SK-N-SH (cell line): ENCODE measurements around the gene OR2B2. TPM values are rescaled to one million over a fixed set of nuclear protein-coding genes. Genes with fewer than 3 reads are reported as not detected.
"Not testable (repeated sequence)": the region's sequence is repeated elsewhere in the genome, so short reads cannot be mapped to it uniquely, and the experiment has no call there.

ENCODE experiments used
- CTCF ChIA-PET: fragments of 300-600, 350-600 bp; formaldehyde crosslinking; extraction: SDS; loops from one replicate; lab custom pipeline; 2021; lab: Yijun Ruan, JAX
- POLR2A ChIA-PET: fragments of 350-600 bp; sonication (Branson Sonifier 250); formaldehyde crosslinking; extraction: SDS; loops from one replicate; lab custom pipeline; 2020; ENCODE audit warnings: antibody characterized with exemption, inconsistent platforms; lab: Yijun Ruan, JAX
- DNase-seq: peaks from one replicate; pipeline ENCODE4 v3.0.0; 2012
- H2AFZ ChIP-seq: fragments of 200-600 bp; sonication (generic); 2 replicates; pipeline ENCODE4 v1.8.1; 2016; ENCODE audit warnings: antibody characterized with exemption, mild to moderate bottlenecking, low read depth
- H3F3A ChIP-seq: fragments of 200-600 bp; sonication (generic); replicated peaks from 2 replicates; pipeline ENCODE3; 2016; ENCODE audit warnings: antibody characterized with exemption, mild to moderate bottlenecking; ENCODE audit not compliant: insufficient read depth
- H3K27ac ChIP-seq, 2 experiments: fragments of 200-500 bp in 1 of 2; fragments of 200-600 bp in 1 of 2; sonication (Bioruptor generic) in 1 of 2; sonication (generic), shearing (Covaris generic) in 1 of 2; 2 replicates each; pipeline versions ENCODE4 v1.5.1 to v1.6.1; 2014 to 2016; ENCODE audit warnings: low read depth in 2 of 2, inconsistent platforms in 1 of 2, low read length in 1 of 2, mild to moderate bottlenecking in 1 of 2, mixed read lengths in 1 of 2
- H3K27me3 ChIP-seq: fragments of 200-600 bp; sonication (generic), shearing (Covaris generic); 2 replicates; pipeline ENCODE4 v1.6.1; 2016; ENCODE audit warnings: mixed run types; ENCODE audit not compliant: insufficient read depth
- H3K36me3 ChIP-seq, 2 experiments: fragments of 200-500 bp in 1 of 2; fragments of 200-600 bp in 1 of 2; sonication (Bioruptor generic) in 1 of 2; sonication (generic) in 1 of 2; replicated peaks in 1 of 2; 2 replicates each; pipeline versions ENCODE3 to v1.5.1; 2014 to 2016; ENCODE audit warnings: low read length in 1 of 2, mild to moderate bottlenecking in 1 of 2; ENCODE audit not compliant: insufficient read depth in 2 of 2, control insufficient read depth in 1 of 2
- H3K4me1 ChIP-seq, 2 experiments: fragments of 200-500 bp in 1 of 2; fragments of 200-600 bp in 1 of 2; sonication (Bioruptor generic) in 1 of 2; sonication (generic), shearing (Covaris generic) in 1 of 2; 2 replicates each; pipeline versions ENCODE4 v1.5.1 to v1.6.1; 2014 to 2016; ENCODE audit warnings: low read depth in 1 of 2, low read length in 1 of 2, mixed run types in 1 of 2; ENCODE audit not compliant: insufficient read depth in 2 of 2, control insufficient read depth in 1 of 2
- H3K4me2 ChIP-seq: fragments of 200-600 bp; sonication (generic), shearing (Covaris generic); 2 replicates; pipeline ENCODE4 v1.6.1; 2017; ENCODE audit warnings: mixed run types
- H3K4me3 ChIP-seq, 2 experiments: fragments of 200-500 bp in 1 of 2; fragments of 200-600 bp in 1 of 2; sonication (Bioruptor generic) in 1 of 2; sonication (generic), shearing (Covaris generic) in 1 of 2; 2 replicates each; pipeline versions ENCODE4 v1.5.1 to v1.8.1; 2014 to 2016; ENCODE audit warnings: low read depth in 2 of 2, inconsistent platforms in 1 of 2, low read length in 1 of 2, mild to moderate bottlenecking in 1 of 2, mixed read lengths in 1 of 2, moderate library complexity in 1 of 2
- H3K79me2 ChIP-seq: fragments of 200-600 bp; sonication (generic); 2 replicates; pipeline ENCODE4 v1.8.1; 2017; ENCODE audit warnings: mild to moderate bottlenecking; ENCODE audit not compliant: insufficient read depth
- H3K9ac ChIP-seq: fragments of 200-600 bp; sonication (generic); 2 replicates; pipeline ENCODE4 v1.6.1; 2017; ENCODE audit warnings: mixed run types
- H3K9me2 ChIP-seq: fragments of 200-600 bp; sonication (generic); 2 replicates; pipeline ENCODE4 v1.6.1; 2017; ENCODE audit warnings: mixed run types
- H3K9me3 ChIP-seq: fragments of 200-600 bp; sonication (generic); 2 replicates; pipeline ENCODE4 v1.6.1; 2017; ENCODE audit warnings: mixed run types, mild to moderate bottlenecking, moderate library complexity
- H4K20me1 ChIP-seq: fragments of 200-600 bp; sonication (generic); 2 replicates; pipeline ENCODE4 v1.6.1; 2017; ENCODE audit warnings: mild to moderate bottlenecking, mixed run types; ENCODE audit not compliant: insufficient read depth
- FOXM1 ChIP-seq: IDR thresholded peaks from 2 replicates; pipeline ENCODE4 v1.4.0; 2012; ENCODE audit warnings: low read depth, mild to moderate bottlenecking
- GATA2 ChIP-seq: sonication (generic); formaldehyde crosslinking; IDR thresholded peaks from 2 replicates; pipeline ENCODE4 v1.5.0; 2020; ENCODE audit warnings: mild to moderate bottlenecking, missing genetic modification reagents
- JUND ChIP-seq: IDR thresholded peaks from 2 replicates; pipeline ENCODE4 v1.4.0; 2012
- NFIC ChIP-seq: IDR thresholded peaks from 2 replicates; pipeline ENCODE4 v1.4.0; 2012; ENCODE audit warnings: borderline replicate concordance
- NRF1 ChIP-seq: IDR thresholded peaks from 2 replicates; pipeline ENCODE4 v1.6.1; 2012; ENCODE audit warnings: low read depth, mild to moderate bottlenecking, low read length
- WGBS: methylation state at CpG from one replicate; pipeline ENCODE4 v1.1.6; 2017; ENCODE audit warnings: low lambda C conversion rate; 5-methylcytosine and 5-hydroxymethylcytosine counted together
- polyA plus RNA-seq, 3 experiments: library from polyadenylated mRNA; depleted of rRNA; stranded (reverse); fragments of >200 nt; gene quantifications; 2 replicates each; pipeline ENCODE4 v1.2.3, GENCODE V29; 2012
- TF ChIP-seq, protein P1 (sequence below): IDR thresholded peaks from 2 replicates; pipeline ENCODE4 v1.4.0; 2012; ENCODE audit warnings: low read depth

OR2B2 gene
- polyA plus RNA-seq, 1 of the 3 experiments (the other 2 are of a cell fraction) = not detected

DNA sequence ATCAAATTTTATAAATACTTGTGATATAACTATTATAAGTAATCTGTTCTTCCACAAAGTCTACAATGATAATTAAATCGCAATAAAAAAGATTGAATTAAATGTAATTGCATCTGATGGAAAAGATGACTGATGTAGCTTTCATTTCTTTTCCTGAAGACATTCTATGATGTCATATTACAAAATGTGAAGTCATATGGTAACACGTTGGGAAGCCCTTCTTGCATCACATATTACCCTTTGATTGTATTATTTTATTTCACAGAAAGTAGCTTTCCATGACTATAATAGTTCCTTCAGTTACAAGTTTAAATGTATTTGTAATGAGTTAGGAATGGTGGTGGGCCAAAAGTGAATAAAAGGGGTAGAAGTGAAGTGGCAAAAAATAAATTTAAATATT lies 19.0 kb upstream of the OR2B2 start:
- Histone ChIP-seq H3K9ac (no peak overlapping the region), H3K9me3 (no peaks in the 10 kb centered on the region), H2AFZ (no peak overlapping the region), H4K20me1 (no peaks in the 10 kb centered on the region), H3K4me3 (no peak overlapping the region), H3K27me3 (no peaks in the 10 kb centered on the region), H3K79me2 (no peaks in the 10 kb centered on the region), H3K36me3 (no peaks in the 10 kb centered on the region), H3K4me2 (no peak overlapping the region), H3K27ac (no peak overlapping the region), H3F3A (no peaks in the 10 kb centered on the region), H3K9me2 (no peaks in the 10 kb centered on the region), H3K4me1 (no peaks in the 10 kb centered on the region)
- ChIA-PET CTCF (interaction anchor here (1.0 kb wide), 1 partner anchor 731 kb away, joined by 3 read pairs; no protein-coding TSS in a partner anchor), POLR2A (no interaction called here)
- DNase-seq = no peak
- WGBS = 8% methylated on average over 2 of the region's 2 CpGs
- TF ChIP-seq GATA2 (CRISPR knock-in tag) (no peak), NRF1 (no peak), FOXM1 (no peak), JUND (no peak), NFIC (no peak)
- TF ChIP-seq, protein P1, sequence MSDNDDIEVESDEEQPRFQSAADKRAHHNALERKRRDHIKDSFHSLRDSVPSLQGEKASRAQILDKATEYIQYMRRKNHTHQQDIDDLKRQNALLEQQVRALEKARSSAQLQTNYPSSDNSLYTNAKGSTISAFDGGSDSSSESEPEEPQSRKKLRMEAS = no peak

GRCh38 chr6:27929930-27930329 lies 17.7 kb upstream of the OR2B2 start:
- H3K9me3 ChIP-seq, H3K79me2 ChIP-seq, H3K36me3 ChIP-seq, POLR2A ChIA-PET, H3K4me2 ChIP-seq, H3K27me3 ChIP-seq, H3K27ac ChIP-seq, H2AFZ ChIP-seq, H3K9ac ChIP-seq, H3K4me3 ChIP-seq, H4K20me1 ChIP-seq, CTCF ChIA-PET, H3F3A ChIP-seq, DNase-seq, H3K4me1 ChIP-seq, H3K9me2 ChIP-seq: not testable (repeated sequence)
- WGBS = 0% methylated on average over 5 of the region's 5 CpGs

GRCh38 chr6:27928041-27928440 lies 15.8 kb upstream of the OR2B2 start:
- WGBS = 38% methylated on average over 2 of the region's 2 CpGs
- H2AFZ ChIP-seq, DNase-seq, H3K4me2 ChIP-seq, H4K20me1 ChIP-seq, H3K4me3 ChIP-seq, H3F3A ChIP-seq, H3K9ac ChIP-seq, H3K27me3 ChIP-seq, H3K4me1 ChIP-seq, CTCF ChIA-PET, POLR2A ChIA-PET, H3K27ac ChIP-seq, H3K79me2 ChIP-seq, H3K36me3 ChIP-seq, H3K9me2 ChIP-seq, H3K9me3 ChIP-seq: not testable (repeated sequence)

GRCh38 chr6:27924179-27924578 lies 12.0 kb upstream of the OR2B2 start:
- no peak overlapping the region; a peak in 1 of 4 replicates for H3K4me3 ChIP-seq
- H3K36me3 ChIP-seq = no peaks in the 10 kb centered on the region
- TF ChIP-seq NFIC = no peak
- no peak overlapping the region for H3K27ac ChIP-seq
- H3K9me2 ChIP-seq = no peaks in the 10 kb centered on the region
- ChIA-PET CTCF (no interaction called here), POLR2A (no interaction called here)
- no peaks in the 10 kb centered on the region for H3K79me2 ChIP-seq
- 33% methylated on average over 6 of the region's 6 CpGs for WGBS
- H2AFZ ChIP-seq = no peak overlapping the region
- no peaks in the 10 kb centered on the region for H3F3A ChIP-seq
- no peaks in the 10 kb centered on the region; the same call in 1 of the 2 replicates for H3K9me3 ChIP-seq
- no peaks in the 10 kb centered on the region for H3K27me3 ChIP-seq
- no peaks in the 10 kb centered on the region for H3K4me1 ChIP-seq
- no peak overlapping the region for H3K4me2 ChIP-seq
- no peak for DNase-seq
- H4K20me1 ChIP-seq = no peaks in the 10 kb centered on the region
- H3K9ac ChIP-seq = no peak overlapping the region
